Measurements from ENCODE around the gene RIIAD1.

The RIIAD1 gene, protein sequence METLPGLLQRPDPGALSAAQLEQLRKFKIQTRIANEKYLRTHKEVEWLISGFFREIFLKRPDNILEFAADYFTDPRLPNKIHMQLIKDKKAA

DNA sequence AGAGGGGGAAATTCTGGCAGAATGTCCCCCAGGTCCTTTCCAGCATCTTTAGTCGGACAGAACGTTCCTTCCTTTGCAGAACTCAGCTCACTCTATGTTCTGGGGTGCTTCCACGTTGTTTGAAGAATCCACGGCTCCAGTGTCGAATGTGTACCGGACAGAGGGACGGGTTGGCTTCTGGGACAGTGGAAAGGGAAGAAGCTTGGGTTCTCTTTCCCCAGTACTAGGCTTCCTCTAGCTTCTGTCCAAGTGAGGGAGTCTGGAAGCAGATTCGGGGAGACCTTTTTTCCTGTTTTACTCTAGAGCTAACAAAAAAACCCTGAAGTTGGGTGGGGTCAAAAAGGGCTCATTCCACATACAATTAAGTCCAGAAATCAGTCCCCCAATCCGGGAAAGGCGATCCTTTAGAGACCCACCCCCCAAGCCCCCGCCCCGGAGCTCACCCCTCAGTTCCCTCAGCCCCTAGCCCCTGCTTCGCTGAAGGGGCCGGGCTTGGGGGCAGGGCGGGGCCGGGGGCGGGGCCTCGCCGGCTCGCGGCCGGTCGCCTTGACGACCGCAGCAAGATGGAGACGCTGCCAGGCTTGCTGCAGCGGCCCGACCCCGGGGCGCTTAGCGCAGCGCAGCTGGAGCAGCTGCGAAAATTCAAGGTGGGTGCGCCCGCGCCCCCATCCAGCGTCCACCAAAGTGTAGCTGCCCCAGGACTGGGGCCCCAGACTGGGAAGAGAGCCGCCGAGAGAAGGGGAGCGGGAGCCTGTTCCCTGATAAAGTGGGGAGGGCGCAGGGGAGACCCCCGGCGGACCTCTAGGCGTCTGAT lies at the start of gene RIIAD1:
RIIAD1 (plus strand) TSS at position 549 of the 814 bp plus-strand sequence; CDS start at position 564, 15 bp downstream.
- TF ChIP-seq, protein P1, sequence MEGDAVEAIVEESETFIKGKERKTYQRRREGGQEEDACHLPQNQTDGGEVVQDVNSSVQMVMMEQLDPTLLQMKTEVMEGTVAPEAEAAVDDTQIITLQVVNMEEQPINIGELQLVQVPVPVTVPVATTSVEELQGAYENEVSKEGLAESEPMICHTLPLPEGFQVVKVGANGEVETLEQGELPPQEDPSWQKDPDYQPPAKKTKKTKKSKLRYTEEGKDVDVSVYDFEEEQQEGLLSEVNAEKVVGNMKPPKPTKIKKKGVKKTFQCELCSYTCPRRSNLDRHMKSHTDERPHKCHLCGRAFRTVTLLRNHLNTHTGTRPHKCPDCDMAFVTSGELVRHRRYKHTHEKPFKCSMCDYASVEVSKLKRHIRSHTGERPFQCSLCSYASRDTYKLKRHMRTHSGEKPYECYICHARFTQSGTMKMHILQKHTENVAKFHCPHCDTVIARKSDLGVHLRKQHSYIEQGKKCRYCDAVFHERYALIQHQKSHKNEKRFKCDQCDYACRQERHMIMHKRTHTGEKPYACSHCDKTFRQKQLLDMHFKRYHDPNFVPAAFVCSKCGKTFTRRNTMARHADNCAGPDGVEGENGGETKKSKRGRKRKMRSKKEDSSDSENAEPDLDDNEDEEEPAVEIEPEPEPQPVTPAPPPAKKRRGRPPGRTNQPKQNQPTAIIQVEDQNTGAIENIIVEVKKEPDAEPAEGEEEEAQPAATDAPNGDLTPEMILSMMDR (IDR thresholded peaks at IDR 0.05), result no peak

DNA sequence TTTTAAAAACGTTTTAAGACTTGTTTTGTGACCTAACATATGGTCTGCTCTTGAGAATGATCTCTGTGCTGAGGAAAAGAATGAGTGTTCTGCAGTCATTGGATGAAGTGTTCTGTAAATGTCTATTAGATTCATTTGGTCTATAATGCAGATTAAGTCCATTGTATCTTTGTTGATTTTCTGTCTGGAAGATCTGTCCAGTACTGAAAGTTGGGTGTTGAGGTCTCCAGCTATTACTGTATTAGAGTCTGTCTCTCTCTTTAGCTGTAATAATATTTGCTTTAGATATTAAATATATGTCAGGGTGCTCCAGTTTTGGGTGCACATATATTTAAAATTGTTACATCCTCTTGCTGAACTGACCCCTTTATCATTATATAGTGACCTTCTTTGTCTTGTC lies 47.9 kb upstream of the RIIAD1 start:
- TF ChIP-seq, protein P1 (IDR thresholded peaks at IDR 0.05), result no peak

DNA sequence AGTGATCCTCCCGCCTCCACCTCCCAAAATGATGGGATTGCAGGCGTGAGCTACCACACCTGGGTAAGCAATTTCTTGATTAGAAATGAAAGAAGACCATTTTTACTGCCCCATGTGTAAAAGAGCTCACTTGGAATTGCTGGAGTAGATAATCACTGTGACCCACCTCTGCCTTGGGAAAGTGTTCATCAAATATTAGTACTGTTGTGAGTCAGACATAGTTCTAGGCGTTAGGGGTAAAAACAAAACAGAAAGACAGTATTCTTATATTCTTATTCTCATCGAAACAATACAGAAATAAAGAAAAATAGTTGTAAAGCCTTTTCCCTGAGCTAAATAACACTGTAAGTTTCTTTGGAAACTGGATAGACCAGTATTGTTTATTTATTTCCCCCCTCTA lies 40.9 kb upstream of the RIIAD1 start:
- TF ChIP-seq, protein P1 (IDR thresholded peaks at IDR 0.05), result no peak

DNA sequence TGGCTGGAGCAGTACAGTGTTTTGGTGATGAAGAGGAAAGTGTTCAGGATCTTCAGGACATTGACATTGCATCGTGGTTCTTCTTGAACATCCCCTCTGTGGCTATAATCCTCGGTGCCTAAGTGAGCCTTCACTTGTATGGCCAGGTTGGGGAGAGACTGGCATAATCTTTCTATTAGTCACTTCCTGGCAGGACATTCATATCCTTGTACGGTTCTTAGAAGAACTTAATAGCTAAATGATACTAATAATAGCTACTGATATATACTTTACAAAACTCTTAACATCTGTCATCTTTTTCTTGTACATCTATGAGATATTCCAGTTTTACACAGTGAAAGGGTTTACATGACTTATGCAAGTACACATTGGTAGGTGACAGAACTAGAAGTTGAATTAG lies 40.5 kb upstream of the RIIAD1 start:
- TF ChIP-seq, protein P1 (IDR thresholded peaks at IDR 0.05), result no peak

DNA sequence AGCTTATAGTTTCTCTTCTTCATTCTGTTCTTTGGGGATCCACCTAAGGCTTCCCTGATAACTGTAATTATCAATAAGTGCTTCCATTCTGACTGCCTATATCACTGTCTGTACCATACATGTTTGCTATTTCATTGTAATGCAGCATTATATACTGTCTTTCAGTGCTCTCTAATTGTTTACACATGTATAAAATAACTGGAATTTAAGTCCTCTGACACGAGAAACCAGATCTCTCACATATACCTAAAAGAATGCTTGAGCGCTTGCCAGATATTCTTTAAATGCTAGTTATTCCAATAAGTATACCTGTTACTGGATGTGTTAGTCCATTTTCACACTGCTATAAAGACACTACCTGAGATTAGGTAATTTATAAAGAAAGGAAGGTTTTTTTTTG lies 39.4 kb upstream of the RIIAD1 start:
- TF ChIP-seq, protein P1 (IDR thresholded peaks at IDR 0.05), result no peak

DNA sequence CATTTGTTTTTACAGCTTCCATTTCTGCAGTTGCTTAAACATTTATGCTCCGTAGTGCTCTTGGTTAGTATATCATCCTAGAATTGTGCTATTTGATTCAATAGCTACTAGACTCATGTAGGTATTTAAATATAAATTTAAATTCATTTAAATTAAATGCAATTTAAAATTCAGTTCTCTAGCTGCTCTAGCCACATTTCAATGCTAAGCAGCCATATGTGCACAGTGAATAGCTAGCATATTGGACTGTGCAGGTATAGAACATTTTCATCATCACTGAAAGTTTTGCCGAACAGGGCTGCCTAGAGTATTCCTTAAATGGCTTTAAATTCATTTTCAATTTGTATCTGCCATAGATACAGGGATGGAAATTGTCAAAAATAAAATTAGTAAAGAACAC lies 37.2 kb upstream of the RIIAD1 start:
- TF ChIP-seq, protein P1 (IDR thresholded peaks at IDR 0.05), result no peak

DNA sequence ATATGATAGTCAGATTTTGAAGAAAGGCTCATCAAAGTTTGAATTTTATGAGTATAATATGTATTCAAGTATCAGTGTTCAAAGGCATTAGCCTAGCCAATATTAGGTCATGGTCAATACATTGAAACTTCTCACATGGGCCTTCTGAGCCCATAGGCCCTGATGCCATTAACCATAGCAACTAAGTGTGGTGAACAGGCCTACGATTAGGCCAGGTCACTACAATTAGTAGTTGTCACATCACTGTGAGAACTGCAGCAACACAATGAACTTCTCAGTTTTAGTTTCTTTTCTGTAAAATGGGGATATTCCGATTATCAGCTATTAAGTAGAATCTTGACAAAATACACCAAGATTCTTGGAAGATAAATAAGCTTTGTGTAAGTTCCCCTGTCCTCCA lies 34.8 kb upstream of the RIIAD1 start:
- TF ChIP-seq, protein P1 (IDR thresholded peaks at IDR 0.05), result no peak

Data from LNCAP (cell line).